GF-D8 (cell line): Measurements from ENCODE around the gene PTPMT1.

Experiments used
- DNase-seq: peaks from one replicate; lab custom pipeline; 2025; lab: John Stamatoyannopoulos, UW

Gene PTPMT1

DNA sequence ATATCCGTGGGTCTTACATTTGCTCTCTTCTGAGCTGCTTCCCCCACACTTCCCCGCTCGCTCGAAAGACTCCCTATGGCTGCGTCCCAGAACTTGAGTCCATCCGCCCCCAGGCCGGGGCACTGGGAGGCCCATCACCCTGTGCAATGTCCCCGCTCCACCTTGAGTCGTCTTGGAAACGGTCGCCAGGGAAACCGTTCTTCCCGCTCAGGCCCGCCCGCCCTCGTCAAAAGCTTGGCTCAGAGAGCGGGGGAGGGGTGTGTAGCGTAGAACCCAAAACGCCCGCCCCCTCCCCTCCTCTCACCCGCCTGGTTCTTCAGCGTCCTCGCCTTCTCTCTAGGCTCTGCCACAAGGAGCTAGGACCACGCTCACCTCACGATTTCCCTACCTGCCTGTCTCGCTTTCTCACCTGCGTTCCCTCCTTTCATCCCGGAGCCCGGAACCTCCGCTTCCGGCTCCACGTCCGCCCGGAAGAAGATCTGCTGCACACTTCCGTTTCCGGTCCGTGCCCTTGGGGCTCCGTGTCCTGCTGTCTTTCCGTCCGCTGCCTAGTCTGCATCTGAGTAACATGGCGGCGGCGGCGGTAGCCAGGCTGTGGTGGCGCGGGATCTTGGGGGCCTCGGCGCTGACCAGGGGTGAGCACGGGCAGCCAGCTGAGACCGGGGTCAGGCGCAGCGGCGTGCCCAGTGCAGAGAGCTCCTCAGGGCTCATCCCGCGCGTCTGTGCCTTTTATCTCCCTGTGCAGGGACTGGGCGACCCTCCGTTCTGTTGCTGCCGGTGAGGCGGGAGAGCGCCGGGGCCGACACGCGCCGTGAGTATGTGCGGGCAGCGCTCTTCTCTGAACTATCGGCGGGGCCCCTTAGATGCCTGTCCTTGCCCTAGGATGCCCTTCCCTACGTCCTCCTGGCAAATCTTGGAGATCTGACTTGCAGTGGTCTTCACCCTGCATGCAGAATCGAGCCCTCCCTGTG is 13.4 kb downstream of the PTPMT1 start, which contains the start of the genes KBTBD4 and NDUFS3:
Gene KBTBD4 (minus strand): TSS at position 447 of the 971 bp plus-strand sequence. CDS start 19 bp downstream, at position 428.
Gene NDUFS3 (plus strand): TSS at position 551 of the 971 bp plus-strand sequence. CDS start 18 bp downstream, at position 569.
- peak; percentile 3 for DNase-seq

DNA sequence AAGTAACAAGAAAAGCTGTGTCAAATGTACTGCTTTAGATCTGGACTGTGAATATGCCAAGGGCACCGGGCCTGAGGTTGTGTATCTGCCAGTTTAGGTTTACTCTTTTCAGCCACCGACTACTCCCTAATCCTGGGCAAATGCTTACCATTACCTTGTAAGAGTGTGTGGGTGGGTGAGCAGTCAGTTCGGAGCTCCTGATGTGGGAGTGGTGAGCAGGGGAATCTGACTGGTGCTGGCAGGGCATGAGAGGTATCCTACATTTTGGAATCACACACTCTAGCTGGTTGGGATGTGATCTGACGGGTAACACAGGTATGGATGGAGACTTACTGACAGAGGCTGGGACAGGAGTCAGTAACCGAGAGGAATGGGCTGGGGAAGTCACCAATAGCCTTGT is 18.4 kb downstream of the PTPMT1 start:
- DNase-seq, result no peak

DNA sequence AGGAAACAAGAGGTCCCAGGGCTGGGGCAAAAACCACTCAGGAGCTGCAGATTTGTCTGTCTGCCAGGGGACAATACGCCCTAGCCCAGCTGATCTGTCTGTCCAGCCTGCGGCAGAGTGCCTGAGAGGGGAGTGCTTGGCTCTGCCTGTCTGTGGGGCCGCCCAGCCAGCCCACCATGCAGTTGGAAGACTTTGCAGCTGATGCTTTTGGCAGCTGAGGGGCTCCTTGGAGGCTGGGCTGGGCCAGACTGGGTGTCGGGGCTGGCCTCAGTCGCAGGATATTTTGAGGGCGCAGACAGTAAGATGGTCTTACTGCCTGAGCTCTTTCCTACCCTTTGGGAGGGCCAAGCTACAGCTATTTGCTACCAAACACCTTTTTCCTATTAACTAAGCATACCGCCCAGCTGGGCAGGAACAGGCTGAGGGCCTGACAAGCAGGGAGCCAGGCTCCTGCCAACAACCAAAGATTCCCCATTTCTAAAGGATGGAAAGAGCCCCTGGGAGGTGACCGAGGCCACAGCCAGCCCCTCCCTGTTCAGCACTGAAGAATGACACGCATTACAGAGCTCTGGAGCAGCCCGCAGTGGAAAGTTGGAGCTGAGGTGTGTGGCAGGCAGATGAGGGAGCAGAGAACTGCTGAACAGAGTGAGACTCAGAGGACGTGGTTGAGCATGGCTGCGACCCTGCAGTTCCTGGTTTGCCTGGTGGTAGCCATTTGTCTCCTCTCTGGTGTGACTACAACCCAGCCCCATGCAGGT is 20.9 kb downstream of the PTPMT1 start, which contains the start of gene FAM180B:
Gene FAM180B (plus strand): TSS at position 581 of the 758 bp plus-strand sequence. CDS start 91 bp downstream, at position 672.
- DNase-seq, result no peak

DNA sequence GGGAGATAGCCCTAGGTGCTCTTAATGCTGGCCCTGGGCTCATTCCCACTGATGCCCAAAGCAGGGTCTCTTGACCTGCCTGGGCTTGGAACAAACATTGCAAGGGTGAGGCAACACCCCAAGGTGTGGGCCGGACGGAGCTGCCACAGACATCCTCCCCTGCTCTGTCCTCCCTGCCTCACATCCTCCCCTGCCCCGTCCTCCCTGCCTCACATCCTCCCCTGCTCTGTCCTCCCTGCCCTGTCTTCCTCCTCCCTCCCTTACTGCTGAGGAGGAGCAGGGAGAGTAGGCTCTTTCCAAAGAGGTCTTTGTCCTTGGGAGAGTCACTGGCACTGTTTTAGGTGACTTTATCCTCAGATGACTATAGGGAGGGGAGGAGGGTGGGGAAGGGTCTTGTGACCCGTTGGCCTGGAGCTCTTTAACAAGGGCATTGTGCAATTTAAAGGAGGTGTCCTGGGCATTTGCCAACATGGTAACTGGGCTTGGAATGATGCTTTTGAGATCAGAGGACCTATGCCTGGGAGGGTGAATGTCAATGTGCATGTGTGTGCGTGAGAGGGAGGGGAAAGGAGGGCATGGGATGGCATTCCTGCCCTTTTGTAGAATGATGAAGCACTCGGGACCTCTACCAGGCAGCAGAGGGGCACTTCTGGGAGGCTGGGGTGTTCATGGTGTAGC is 21.8 kb downstream of the PTPMT1 start:
- DNase-seq, result no peak

DNA sequence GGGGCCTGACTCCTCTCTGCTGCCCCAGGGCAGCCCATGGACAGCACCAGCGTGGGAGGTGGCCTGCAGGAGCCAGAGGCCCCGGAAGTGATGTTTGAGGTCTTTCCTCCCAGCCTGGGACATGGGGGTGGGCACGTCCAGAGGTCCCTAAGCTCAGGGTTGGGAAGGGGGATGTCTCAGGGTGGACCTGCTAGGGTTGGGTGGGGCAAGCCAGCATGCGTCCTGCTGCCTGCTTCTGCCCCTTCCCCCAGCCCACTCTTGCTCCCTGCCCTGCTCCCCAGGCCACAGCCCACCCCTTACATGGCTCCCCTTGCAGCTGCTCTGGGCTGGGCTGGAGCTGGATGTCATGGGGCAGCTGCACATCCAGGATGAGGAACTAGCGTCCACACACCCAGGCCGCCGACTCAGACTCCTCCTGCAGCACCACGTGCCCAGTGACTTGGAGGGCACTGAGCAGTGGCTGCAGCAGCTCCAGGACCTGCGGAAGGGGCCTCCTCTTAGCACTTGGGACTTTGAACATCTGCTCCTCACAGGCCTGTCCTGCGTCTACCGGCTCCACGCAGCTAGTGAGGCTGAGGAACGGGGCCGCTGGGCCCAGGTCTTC is 22.4 kb downstream of the PTPMT1 start:
- peak; percentile 14 for DNase-seq

DNA sequence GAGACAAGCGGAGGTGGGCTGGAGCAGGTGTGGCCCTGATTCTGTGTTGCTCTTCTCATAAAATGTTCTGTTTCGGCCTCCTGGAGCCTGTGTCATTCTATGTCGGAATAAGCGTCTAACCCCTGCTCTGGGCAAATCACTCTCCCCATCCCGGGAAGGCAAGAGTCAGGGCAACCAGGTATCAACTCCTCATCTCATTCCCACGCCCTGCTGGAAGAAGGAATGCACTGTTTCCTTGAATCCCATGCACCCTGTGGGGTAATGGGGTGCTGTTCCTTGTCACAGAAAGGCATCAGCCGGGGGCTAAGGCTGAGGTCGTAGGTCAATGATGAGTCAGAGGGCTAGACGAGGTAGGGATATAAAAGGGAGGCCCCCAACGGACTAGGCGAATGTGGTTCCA is 23.7 kb downstream of the PTPMT1 start:
- DNase-seq, result no peak

DNA sequence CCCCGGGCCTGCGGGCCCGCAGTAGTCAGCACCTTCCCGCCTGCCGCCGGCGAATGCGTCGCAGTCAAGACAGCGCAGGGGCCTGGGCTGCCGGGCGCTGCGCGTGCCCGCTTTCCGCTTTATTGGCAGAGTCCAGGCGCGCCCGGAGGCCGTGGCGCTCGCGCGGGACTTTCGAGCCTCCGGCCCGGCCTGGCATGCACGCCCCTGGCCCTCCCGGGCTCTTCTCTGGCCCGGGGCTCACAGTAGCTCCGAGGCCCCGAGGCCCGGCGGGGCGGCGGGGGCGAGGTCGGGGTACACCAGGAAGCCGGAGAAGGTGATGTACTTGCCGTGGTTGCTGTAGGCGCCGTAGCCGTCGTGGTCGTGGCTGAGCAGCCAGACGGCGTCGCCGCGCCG is 24.2 kb downstream of the PTPMT1 start:
- DNase-seq, result no peak

DNA sequence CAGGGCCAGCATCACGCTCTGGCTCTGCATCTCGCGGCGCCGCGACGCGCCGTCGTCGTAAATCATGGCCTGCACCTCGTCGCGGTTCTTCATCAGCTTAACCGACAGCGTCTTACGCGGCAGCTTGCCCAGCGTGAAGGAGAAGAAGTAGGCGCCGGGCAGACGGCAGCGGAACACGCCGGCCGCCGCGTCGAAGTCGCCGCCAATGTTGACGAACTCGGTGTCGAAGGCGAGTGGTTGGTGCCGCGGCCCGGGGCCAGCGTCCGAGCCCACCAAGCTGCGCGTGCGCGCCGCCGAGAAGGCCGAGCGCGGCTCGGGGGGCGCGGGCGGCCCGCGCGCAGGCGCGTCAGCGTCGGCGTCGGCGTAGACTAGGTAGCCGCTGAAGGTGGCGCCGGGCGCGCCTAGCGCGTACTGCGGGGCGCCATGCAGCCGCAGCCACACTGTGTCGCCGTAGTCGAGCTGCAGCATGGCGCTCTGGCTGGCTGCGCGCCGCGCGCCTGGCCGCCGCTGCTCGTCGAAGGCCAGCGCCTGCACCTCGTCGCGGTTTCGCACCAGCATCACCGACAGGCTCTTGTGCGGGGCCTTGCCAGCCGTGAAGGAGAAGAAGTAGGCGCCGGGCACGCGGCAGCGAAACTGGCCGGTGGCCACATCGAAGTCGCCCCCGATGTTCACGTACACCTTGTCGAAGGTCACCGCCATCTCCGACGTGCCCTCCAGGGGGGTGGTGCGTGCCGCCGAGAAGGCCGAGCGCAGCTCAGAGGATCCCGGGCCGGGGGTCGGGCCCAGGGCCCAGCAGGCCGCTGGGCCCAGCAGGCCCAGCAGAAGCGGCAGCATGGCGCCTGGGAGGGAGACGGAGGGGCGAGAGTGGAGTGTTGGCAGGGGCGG is 24.8 kb downstream of the PTPMT1 start:
- DNase-seq, result no peak

DNA sequence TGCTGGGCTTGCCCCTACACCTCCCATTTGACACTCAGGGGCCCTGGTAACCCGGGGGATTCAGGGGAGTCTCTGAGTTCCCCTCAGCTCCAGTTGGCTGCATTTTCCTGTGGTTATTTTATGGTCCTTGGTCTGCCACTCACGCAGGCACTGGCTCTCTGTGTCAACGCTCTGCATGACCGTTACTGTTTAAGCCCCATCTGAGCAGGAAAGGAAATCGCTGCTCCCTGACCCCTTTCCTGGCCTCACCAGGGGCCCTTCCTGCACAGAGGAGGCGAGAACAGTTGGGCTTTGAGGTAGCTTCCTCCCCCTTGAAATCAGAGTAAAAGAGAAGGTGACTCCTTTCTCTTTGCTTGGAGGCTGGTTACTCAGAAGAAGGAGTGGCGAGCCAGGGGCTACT is 26.4 kb downstream of the PTPMT1 start:
- peak; percentile 58 for DNase-seq

DNA sequence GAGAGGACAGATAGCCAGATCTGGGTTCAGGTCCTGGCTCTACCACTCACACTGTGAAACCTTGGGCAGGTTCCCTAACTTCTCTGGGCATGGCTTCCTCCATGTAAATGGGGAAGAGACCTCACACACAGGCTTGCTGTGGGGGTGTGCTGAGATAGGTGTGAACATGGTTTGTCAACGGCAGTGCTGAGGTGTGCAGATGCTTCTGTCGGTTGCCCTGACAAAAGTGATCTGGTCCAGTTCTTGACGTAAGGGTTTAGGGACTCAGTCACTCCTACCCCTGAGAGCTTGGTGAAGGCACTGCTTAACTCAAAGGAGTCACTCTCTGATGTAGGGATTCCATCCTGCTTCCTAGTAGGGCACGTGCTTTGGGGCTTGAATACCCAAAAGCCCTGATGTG is 26.9 kb downstream of the PTPMT1 start:
- no peak for DNase-seq

DNA sequence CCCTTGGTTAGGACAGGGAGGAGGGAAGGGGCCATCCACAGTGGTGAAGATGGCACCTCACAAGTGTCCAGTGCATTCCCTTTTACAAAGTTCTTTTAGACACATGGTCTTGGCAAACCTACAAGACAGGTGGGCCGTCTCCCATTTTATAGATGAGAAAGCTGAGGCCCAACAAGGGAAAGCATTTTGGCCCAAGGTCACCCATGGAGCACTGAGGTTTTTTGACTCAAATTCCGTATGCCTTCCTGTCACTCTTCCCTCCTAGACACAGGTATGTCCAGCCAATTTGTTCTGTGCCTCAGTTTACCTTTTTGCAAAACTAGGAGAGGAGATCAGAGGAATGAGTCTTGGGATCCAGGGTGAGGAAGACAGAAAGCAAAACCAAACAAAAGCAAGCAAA is 27.6 kb downstream of the PTPMT1 start:
- no peak for DNase-seq

DNA sequence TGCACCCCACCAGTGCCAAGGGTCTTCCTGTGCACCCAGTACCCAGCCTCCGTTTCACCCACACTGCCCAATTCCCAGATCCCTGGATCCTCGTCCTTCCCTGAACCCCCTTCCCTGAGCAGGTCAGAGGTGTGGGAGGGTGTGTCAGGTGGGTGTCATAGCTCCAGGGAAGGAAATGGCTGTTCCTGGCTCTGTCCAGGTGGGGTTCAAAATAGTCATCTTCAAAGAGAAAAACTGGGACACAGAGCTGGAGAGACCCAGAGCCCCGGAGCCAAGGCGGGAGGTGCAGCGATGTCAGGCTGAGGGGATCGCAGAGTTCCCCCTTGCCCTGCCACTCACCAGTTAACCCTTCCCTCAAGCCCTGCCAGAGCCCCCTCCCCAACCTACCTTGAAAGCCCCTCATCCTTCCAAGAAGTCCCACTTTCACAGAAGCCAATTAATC is 28.1 kb downstream of the PTPMT1 start:
- DNase-seq, result no peak

DNA sequence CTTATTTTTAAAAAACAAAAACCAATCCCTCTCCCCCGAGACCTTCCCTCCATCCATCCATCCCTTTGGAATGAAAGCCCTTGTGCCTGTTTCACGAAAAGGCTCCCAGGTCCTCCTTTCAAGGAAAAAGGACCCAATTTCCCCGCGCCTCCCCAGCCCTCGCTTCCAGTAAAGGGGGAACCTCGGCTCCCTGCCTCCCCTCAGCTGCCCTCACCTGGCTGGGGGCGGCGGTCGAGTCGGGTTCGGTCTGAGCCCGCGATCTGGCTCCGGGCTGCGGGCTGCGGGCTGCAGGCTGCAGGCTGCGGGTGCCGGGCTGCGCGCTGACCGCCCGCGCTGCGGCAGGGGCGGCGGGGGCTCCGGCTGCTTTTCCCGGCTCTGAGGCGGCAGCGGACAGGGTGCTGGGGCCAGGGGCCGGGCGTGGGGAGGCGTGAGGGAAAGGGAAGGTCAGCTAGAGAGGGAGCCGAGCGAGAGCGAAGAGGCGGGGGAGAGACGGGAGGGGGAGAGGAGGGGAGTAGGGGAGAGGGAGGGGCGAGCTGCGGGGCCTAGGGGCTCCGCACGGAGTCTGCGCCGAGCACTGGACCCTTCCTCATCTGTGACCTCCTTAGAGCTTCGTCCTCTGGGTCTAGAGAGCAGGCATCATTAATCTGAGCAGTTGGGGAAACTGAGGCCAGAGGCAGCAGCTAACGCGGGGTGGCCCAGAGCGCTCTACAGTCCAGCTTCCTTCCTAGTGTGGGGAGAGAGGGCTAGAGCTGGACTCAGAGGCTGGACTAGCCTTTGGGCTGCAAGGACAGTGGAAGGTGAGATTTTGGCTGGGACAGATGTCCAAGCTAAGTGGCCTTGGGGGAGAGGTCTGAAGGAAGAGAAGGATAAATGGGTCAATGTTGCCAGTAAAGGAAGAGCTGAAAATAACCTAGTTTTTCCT is 28.8 kb downstream of the PTPMT1 start, which contains the start of gene C1QTNF4:
Gene C1QTNF4 (minus strand): TSS at position 478 of the 922 bp plus-strand sequence. CDS start 3,601 bp downstream, outside the sequence.
- no peak for DNase-seq

DNA sequence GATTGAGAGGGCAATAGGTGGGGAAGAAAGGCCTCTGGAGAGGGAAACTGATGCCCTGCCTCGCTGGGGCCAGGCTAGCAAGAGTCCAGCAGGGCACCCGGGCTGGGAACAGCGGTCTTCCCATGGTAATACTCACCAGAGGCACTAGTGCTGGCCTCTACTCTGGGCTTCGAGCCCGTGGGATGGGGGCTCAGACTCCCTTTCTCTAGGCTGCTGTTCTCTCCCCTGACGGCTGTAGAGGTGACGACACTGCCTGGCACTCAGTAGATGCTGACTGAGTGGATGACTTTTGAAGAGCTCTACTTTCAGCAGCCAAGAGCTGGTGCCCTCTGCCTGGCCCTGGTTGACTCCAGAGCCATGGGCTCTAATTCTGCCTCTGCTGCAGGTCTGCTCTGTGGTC is 29.6 kb downstream of the PTPMT1 start:
- no peak for DNase-seq

DNA sequence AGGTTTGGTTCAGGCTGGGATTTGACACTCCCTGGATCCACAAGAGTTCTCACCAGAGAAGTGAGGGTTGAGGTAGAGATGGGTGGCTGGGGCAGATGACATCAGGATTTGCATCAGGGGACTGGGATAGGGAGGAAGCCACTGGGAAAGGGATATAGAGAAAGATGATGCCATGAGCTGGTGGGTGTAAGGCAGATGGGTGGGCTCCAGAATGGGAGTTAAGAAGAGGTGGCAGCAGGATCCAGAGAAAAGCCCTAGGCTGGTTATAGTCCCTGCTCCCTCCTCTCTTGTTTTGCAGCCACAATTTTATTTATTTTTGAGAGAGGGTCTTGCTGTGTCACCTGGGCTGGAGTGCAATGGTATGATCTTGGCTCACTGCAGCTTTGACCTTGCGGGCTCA is 30.6 kb downstream of the PTPMT1 start:
- no peak for DNase-seq

DNA sequence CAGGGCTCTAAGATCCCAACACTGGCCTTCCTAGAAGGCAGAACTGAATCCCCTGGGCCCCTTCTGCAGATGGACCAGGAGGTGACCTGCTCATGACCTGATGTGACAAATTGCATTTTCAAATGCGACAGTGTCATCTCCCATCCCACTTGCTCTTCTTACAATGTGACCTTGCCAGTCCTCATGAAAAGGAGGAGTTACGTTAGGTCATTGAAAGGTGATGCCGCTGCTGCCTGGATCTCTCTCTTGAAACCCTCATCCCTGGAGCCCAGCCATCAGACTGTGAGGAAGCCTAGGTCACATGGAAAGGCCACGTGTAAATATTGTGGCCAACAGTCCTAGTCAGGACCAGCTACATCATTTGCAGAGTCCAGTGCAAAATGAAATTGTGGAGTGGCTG is 34.5 kb downstream of the PTPMT1 start:
- no peak for DNase-seq

DNA sequence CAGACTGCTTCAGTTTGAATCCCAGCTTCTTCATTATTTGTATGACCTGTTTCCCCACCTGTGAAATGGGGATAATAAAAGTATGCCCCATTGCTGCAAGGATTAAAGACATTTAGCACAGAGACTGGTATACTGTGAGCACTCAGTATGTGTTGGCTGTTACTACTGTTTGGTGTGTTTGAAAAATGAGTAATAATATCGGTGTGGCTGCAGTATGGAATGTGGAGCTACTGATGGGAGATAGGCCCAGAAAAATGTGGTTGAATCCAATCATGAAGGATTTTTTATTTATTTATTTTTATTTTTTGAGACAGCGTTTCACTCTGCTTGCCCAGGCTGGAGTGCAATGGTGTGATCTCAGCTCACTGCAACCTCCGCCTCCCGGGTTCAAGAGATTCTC is 37.9 kb downstream of the PTPMT1 start:
- DNase-seq, result no peak

DNA sequence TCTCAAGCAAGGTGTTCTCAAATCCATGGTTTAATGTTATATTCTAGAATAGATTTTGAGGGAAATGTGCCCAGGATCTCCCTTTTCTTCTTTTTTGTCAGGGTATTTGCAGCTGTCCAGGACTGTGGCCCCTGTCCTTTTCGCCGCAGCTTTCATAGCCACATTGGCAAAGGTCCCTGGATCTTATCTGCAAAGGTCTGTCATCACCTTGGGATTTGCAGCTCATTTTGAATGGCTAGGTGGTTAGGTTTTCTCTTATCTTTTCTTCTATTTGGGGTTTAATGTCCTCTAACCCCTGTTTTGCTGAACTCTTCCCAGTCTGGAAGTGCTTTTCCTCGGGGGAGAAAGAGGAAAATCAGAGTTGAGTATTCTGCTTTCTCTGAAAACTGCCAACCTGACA is 40.5 kb downstream of the PTPMT1 start:
- DNase-seq, result no peak

DNA sequence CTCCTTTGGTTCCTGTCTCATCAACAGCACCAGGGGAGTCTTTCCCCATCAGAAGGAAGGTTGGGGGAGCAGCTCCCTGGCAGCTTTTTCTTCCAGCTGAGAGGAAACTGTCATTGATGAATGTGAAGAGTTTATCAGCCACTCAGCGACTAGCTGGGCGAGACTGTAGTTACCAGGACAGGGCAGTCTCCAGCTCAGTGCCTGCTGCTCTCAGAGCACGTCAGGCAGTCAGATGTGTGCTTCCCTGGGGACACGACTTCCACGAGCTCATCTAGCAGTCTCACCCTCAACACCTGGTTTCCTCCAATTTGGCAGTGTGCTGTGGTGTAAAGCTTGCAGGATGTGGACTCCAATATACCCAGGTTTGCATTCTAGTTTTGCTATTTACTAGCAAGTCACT is 41.3 kb downstream of the PTPMT1 start:
- DNase-seq, result no peak
